GM12891 (cell line): ENCODE measurements around the gene ZNF578.

Source experiments
- POLR2A ChIP-seq: IDR thresholded peaks from 2 replicates; pipeline ENCODE4 v1.6.1; 2011; ENCODE audit warnings: low read depth, low read length, control low read depth
- POLR2AphosphoS5 ChIP-seq: IDR thresholded peaks from 2 replicates; pipeline ENCODE4 v1.6.1; 2011; ENCODE audit warnings: low read depth, low read length, control low read depth

DNA sequence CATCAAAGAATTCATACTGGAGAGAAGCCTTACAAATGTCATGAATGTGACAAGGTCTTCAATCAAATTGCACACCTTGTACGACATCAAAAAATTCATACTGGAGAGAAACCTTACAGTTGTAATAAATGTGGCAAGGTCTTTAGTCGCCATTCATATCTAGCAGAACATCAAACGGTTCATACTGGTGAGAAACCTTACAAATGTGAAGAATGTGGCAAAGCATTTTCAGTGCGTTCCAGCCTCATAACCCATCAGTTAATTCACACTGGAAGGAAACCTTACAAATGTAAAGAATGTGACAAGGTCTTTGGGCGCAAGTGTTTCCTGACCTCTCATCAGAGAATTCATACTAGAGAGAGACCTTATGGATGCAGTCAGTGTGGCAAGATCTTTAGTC lies 37.6 kb upstream of the ZNF578 start:
- TF ChIP-seq POLR2AphosphoS5 (no peak), POLR2A (no peak)
